Measurements from ENCODE around the gene TSPAN31.
"Not testable (repeated sequence)": the region's sequence is repeated elsewhere in the genome, so short reads cannot be mapped to it uniquely, and the experiment has no call there.

Gene TSPAN31

GRCh38 chr12:57718641-57719528 is 26.0 kb upstream of the TSPAN31 start:
- TF ChIP-seq CTCF (IDR thresholded peaks at IDR 0.05): no peak
- Histone ChIP-seq H3K36me3 (ENCODE audit: control insufficient read depth, insufficient read depth, low read length) (no peaks in the 10 kb centered on the region), H3K79me2 (no peaks in the 10 kb centered on the region)

GRCh38 chr12:57719777-57720605 is 24.8 kb upstream of the TSPAN31 start:
- Histone ChIP-seq H3K27ac (no peak overlapping the region), H3K4me1 (no peaks in the 10 kb centered on the region), H3K27me3 (ENCODE audit: control insufficient read depth, insufficient read depth, low read length) (no peaks in the 10 kb centered on the region), H3K9me3 (ENCODE audit: control insufficient read depth, low read length) (no peaks in the 10 kb centered on the region), H2AFZ (no peak overlapping the region), H3K4me2 (ENCODE audit: low read length) (no peak overlapping the region), H3K79me2 (no peaks in the 10 kb centered on the region), H3K36me3 (ENCODE audit: control insufficient read depth, insufficient read depth, low read length) (no peaks in the 10 kb centered on the region), H3K4me3 (ENCODE audit: low read depth, low read length) (no peak overlapping the region), H3K9ac (no peak overlapping the region)
- no peak for TF ChIP-seq CTCF (IDR thresholded peaks at IDR 0.05)

More at GRCh38 chr12:57718641-57719528, 26.0 kb upstream of the TSPAN31 start:
- Histone ChIP-seq H3K4me2 (ENCODE audit: low read length) (no peak overlapping the region), H3K27me3 (ENCODE audit: control insufficient read depth, insufficient read depth, low read length) (no peaks in the 10 kb centered on the region), H3K9me3 (ENCODE audit: control insufficient read depth, low read length) (no peaks in the 10 kb centered on the region), H3K9ac (no peak overlapping the region), H3K4me1 (no peaks in the 10 kb centered on the region), H3K4me3 (ENCODE audit: low read depth, low read length) (no peak overlapping the region), H2AFZ (no peak overlapping the region), H3K27ac (no peak overlapping the region)

- Histone ChIP-seq H3K27ac (no peak overlapping the region), H3K4me1 (no peaks in the 10 kb centered on the region), H3K9me3 (ENCODE audit: control insufficient read depth, low read length) (no peaks in the 10 kb centered on the region), H3K27me3 (ENCODE audit: control insufficient read depth, insufficient read depth, low read length) (peaks cover 2% of the 10 kb centered on the region), H3K9ac (no peak overlapping the region), H3K36me3 (ENCODE audit: control insufficient read depth, insufficient read depth, low read length) (no peaks in the 10 kb centered on the region), H3K4me3 (ENCODE audit: low read depth, low read length) (no peak overlapping the region), H3K79me2 (no peaks in the 10 kb centered on the region), H2AFZ (no peak overlapping the region), H3K4me2 (ENCODE audit: low read length) (no peak overlapping the region)
- TF ChIP-seq CTCF (IDR thresholded peaks at IDR 0.05): no peak
These were observed 23.9 kb upstream of the TSPAN31 start for GRCh38 chr12:57720606-57721595.

- not testable (repeated sequence) for H3K9ac ChIP-seq; H2AFZ ChIP-seq; H3K9me3 ChIP-seq (ENCODE audit: control insufficient read depth, low read length); H3K4me1 ChIP-seq; H3K36me3 ChIP-seq (ENCODE audit: control insufficient read depth, insufficient read depth, low read length); H3K27me3 ChIP-seq (ENCODE audit: control insufficient read depth, insufficient read depth, low read length); H3K4me3 ChIP-seq (ENCODE audit: low read depth, low read length); H3K79me2 ChIP-seq; H3K4me2 ChIP-seq (ENCODE audit: low read length); H3K27ac ChIP-seq
These were observed 22.8 kb upstream of the TSPAN31 start for GRCh38 chr12:57721846-57722608.
